H9 (cell line): ENCODE measurements around the gene CFAP77. TPM values are rescaled to one million over a fixed set of nuclear protein-coding genes. Genes with fewer than 3 reads are reported as not detected.
A peak's percentile ranks its signal among the peaks of the same experiment; 100 is the strongest.

Source experiments
- DNase-seq: peaks from one replicate; pipeline ENCODE4 v3.0.0-alpha.2; 2017
- H2AFZ ChIP-seq: one replicate; pipeline ENCODE4 v1.6.1; 2013; ENCODE audit warnings: mild to moderate bottlenecking, low read length, control low read depth, moderate library complexity
- H2AK5ac ChIP-seq: 2 replicates; pipeline ENCODE4 v1.6.1; 2013; ENCODE audit warnings: low read length, control low read depth, mixed read lengths; ENCODE audit not compliant: insufficient read length
- H2BK120ac ChIP-seq: one replicate; pipeline ENCODE4 v1.6.1; 2013; ENCODE audit warnings: low read depth, mild to moderate bottlenecking, low read length, control low read depth, inconsistent platforms; ENCODE audit not compliant: poor library complexity, severe bottlenecking
- H2BK12ac ChIP-seq: 2 replicates; pipeline ENCODE4 v1.6.1; 2013; ENCODE audit warnings: low read length, control low read depth, mixed read lengths, low read depth; ENCODE audit not compliant: insufficient read length
- H2BK15ac ChIP-seq: 2 replicates; pipeline ENCODE4 v1.6.1; 2013; ENCODE audit warnings: low read depth, low read length, control low read depth
- H2BK20ac ChIP-seq: one replicate; pipeline ENCODE4 v1.6.1; 2013; ENCODE audit warnings: low read depth, mild to moderate bottlenecking, low read length, control low read depth, inconsistent platforms; ENCODE audit not compliant: poor library complexity, severe bottlenecking
- H2BK5ac ChIP-seq: 2 replicates; pipeline ENCODE4 v1.6.1; 2013; ENCODE audit warnings: low read length, control low read depth, mixed read lengths; ENCODE audit not compliant: insufficient read length
- H3K14ac ChIP-seq: 2 replicates; pipeline ENCODE4 v1.6.1; 2013; ENCODE audit warnings: low read length, control low read depth; ENCODE audit not compliant: insufficient read depth
- H3K18ac ChIP-seq: 2 replicates; pipeline ENCODE4 v1.6.1; 2013; ENCODE audit warnings: low read depth, mild to moderate bottlenecking, mixed read lengths, low read length, control low read depth; ENCODE audit not compliant: insufficient read length
- H3K23ac ChIP-seq: 2 replicates; pipeline ENCODE4 v1.6.1; 2013; ENCODE audit warnings: low read length, control low read depth, mixed read lengths, low read depth; ENCODE audit not compliant: insufficient read length
- H3K23me2 ChIP-seq: 2 replicates; pipeline ENCODE4 v1.6.1; 2013; ENCODE audit warnings: low read depth, mild to moderate bottlenecking, mixed read lengths, low read length, control low read depth; ENCODE audit not compliant: insufficient read length, poor library complexity, severe bottlenecking
- H3K27ac ChIP-seq: 2 replicates; pipeline ENCODE4 v1.5.1; 2013; ENCODE audit warnings: low read length, control low read depth, mixed read lengths, low read depth; ENCODE audit not compliant: insufficient read length
- H3K27me3 ChIP-seq: 2 replicates; pipeline ENCODE4 v1.6.1; 2013; ENCODE audit warnings: low read length, control low read depth, inconsistent platforms; ENCODE audit not compliant: insufficient read depth
- H3K4ac ChIP-seq: 2 replicates; pipeline ENCODE4 v1.6.1; 2013; ENCODE audit warnings: low read depth, mild to moderate bottlenecking, control low read depth, inconsistent platforms, low read length, moderate library complexity
- H3K4me1 ChIP-seq: 2 replicates; pipeline ENCODE4 v1.6.1; 2013; ENCODE audit warnings: low read length, control low read depth, inconsistent platforms; ENCODE audit not compliant: insufficient read depth
- H3K4me2 ChIP-seq: 2 replicates; pipeline ENCODE4 v1.6.1; 2013; ENCODE audit warnings: low read length, control low read depth, mixed read lengths; ENCODE audit not compliant: insufficient read length, insufficient read depth
- H3K56ac ChIP-seq: 2 replicates; pipeline ENCODE4 v1.6.1; 2013; ENCODE audit warnings: low read depth, mild to moderate bottlenecking, mixed read lengths, low read length, control low read depth; ENCODE audit not compliant: insufficient read length
- H3K79me1 ChIP-seq: 2 replicates; pipeline ENCODE4 v1.6.1; 2013; ENCODE audit warnings: low read depth, mild to moderate bottlenecking, moderate library complexity, low read length, control low read depth, inconsistent platforms; ENCODE audit not compliant: insufficient read depth, poor library complexity, severe bottlenecking
- H3K79me2 ChIP-seq: 2 replicates; pipeline ENCODE4 v1.6.1; 2013; ENCODE audit warnings: low read length, control low read depth, inconsistent platforms; ENCODE audit not compliant: insufficient read depth
- H3K9ac ChIP-seq: 2 replicates; pipeline ENCODE4 v1.6.1; 2013; ENCODE audit warnings: low read length, control low read depth, mixed read lengths; ENCODE audit not compliant: insufficient read length; ENCODE audit errors: extremely low read depth
- H3K9me3 ChIP-seq: one replicate; pipeline ENCODE4 v1.6.1; 2013; ENCODE audit warnings: low read depth, low read length, inconsistent platforms; ENCODE audit not compliant: control insufficient read depth
- H3T11ph ChIP-seq: one replicate; pipeline ENCODE4 v1.6.1; 2013; ENCODE audit warnings: mild to moderate bottlenecking, low read length, control low read depth, inconsistent platforms
- H4K20me1 ChIP-seq: one replicate; pipeline ENCODE4 v1.6.1; 2013; ENCODE audit not compliant: control insufficient read depth, insufficient read length, insufficient read depth
- H4K5ac ChIP-seq: 2 replicates; pipeline ENCODE4 v1.6.1; 2013; ENCODE audit warnings: low read depth, mild to moderate bottlenecking, mixed read lengths, low read length, control low read depth; ENCODE audit not compliant: insufficient read length
- H4K8ac ChIP-seq: replicated peaks from 2 replicates; pipeline ENCODE4 v1.6.1; 2013; ENCODE audit warnings: low read length, control low read depth, mixed read lengths, low read depth; ENCODE audit not compliant: insufficient read length
- H4K91ac ChIP-seq: 2 replicates; pipeline ENCODE4 v1.6.1; 2013; ENCODE audit warnings: low read depth, mild to moderate bottlenecking, moderate library complexity, mixed read lengths, low read length, control low read depth; ENCODE audit not compliant: insufficient read length
- H3K27ac Mint-ChIP-seq, 3 experiments: 2 replicates in 2 of 3; 3 replicates in 1 of 3; pipeline ENCODE4 v1.8.0; 2020 to 2021; ENCODE audit warnings: mixed read lengths in 3 of 3, mild to moderate bottlenecking in 1 of 3, moderate library complexity in 1 of 3
- H3K27me3 Mint-ChIP-seq: 2 replicates; pipeline ENCODE4 v1.8.0; 2021; ENCODE audit warnings: low read depth, mild to moderate bottlenecking, moderate library complexity, mixed read lengths
- H3K36me3 Mint-ChIP-seq, 3 experiments: 2 replicates in 2 of 3; 3 replicates in 1 of 3; pipeline ENCODE4 v1.8.0; 2020 to 2021; ENCODE audit warnings: low read depth in 3 of 3, mixed read lengths in 3 of 3; ENCODE audit not compliant: insufficient read depth in 1 of 3
- H3K4me1 Mint-ChIP-seq, 2 experiments: 2 replicates each; pipeline ENCODE4 v1.8.0; 2020; ENCODE audit warnings: mixed read lengths in 2 of 2
- H3K4me3 Mint-ChIP-seq, 2 experiments: 2 replicates in 1 of 2; 3 replicates in 1 of 2; pipeline ENCODE4 v1.8.0; 2020 to 2021; ENCODE audit warnings: mild to moderate bottlenecking in 2 of 2, mixed read lengths in 2 of 2, moderate library complexity in 1 of 2
- H3K9me3 Mint-ChIP-seq, 2 experiments: 2 replicates in 1 of 2; 3 replicates in 1 of 2; pipeline ENCODE4 v1.8.0; 2020; ENCODE audit warnings: mild to moderate bottlenecking in 2 of 2, mixed read lengths in 2 of 2, moderate library complexity in 1 of 2
- WGBS: extraction: QIAGEN DNeasy Blood & Tissue Kit; methylation state at CpG from one replicate; pipeline ENCODE4 v1.1.7; 2013; ENCODE audit warnings: missing lambda C conversion rate, low lambda C conversion rate, mixed read lengths; ENCODE audit not compliant: insufficient read length; ENCODE audit errors: extremely low coverage; 5-methylcytosine and 5-hydroxymethylcytosine counted together
- total RNA-seq: library from RNA; stranded (reverse); gene quantifications from 2 replicates; pipeline ENCODE4 v1.2.1, GENCODE V29; 2021
- TF ChIP-seq, protein P1 (sequence below): fragments of 200-600 bp; sonication (generic); conservative IDR thresholded peaks from 3 replicates; pipeline ENCODE4 v1.8.0; 2021; ENCODE audit warnings: antibody characterized with exemption, mild to moderate bottlenecking

The CFAP77 gene
- total RNA-seq, 1 experiment from 2014 or later: 0.72 TPM

DNA sequence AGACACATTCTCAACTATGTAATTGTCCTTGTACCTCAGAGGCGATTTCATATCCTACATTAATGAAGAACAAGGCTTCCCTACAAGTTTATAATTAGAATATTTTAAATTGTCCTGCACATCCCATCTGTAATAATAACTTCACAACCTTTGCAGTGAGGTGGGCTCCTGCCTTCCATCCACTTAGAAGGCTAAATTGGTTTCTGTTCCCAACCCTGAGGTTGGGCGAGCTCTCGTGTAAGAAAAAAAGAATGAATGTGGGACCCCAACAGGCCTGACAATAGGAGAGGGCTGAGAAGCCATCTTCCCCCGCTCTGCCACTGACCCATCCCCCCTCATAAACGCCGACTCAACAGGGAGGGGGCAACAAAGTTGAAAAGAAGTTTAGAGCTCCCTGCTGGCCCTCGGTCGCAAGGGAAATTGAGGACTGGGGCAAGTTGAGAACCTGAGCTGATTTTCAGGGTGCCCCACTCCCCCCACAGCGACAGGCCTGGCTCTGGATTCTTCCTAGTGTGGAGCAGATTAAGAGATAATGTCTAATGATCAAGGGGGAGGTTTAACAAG, 181.8 kb downstream of the CFAP77 start:
- Histone ChIP-seq H3K79me1 (no peaks in the 10 kb centered on the region), H4K20me1 (no peaks in the 10 kb centered on the region), H3K4me2 (peak overlapping the region; percentile 52), H2BK120ac (no peak overlapping the region), H2BK12ac (no peak overlapping the region), H3K27me3 (peaks cover 53% of the 10 kb centered on the region), H3K18ac (no peak overlapping the region), H4K91ac (no peak overlapping the region), H3T11ph (no peak overlapping the region), H3K27ac (no peak overlapping the region), H3K9ac (no peak overlapping the region), H3K9me3 (no peaks in the 10 kb centered on the region), H3K79me2 (no peaks in the 10 kb centered on the region), H2BK5ac (no peak overlapping the region), H3K56ac (no peak overlapping the region), H4K8ac (no peak overlapping the region), H3K23me2 (peaks cover 23% of the 10 kb centered on the region), H2AK5ac (no peak overlapping the region), H3K4ac (no peak overlapping the region), H3K4me1 (peaks cover 7% of the 10 kb centered on the region; the same call in 1 of the 2 replicates), H3K23ac (no peak overlapping the region), H4K5ac (no peak overlapping the region), H2BK20ac (no peak overlapping the region), H3K14ac (no peak overlapping the region), H2AFZ (no peak overlapping the region), H2BK15ac (no peak overlapping the region)
- Mint-ChIP-seq H3K4me1 (peaks cover 28 to 57% of the 10 kb centered on the region in 2 experiments), H3K36me3 (peaks cover 6 to 31% (median 8%) of the 10 kb centered on the region in 3 experiments; a peak in 5 of 7 replicates), H3K4me3 (peak overlapping the region; percentile 57 to 79), H3K27ac (peak overlapping the region in 1 of 3 experiments; percentile 90; a peak in 3 of 7 replicates), H3K27me3 (peaks cover 65% of the 10 kb centered on the region), H3K9me3 (peaks cover 3% of the 10 kb centered on the region in 2 experiments; a peak in 2 of 5 replicates)
- DNase-seq: no peak
- TF ChIP-seq, protein P1, sequence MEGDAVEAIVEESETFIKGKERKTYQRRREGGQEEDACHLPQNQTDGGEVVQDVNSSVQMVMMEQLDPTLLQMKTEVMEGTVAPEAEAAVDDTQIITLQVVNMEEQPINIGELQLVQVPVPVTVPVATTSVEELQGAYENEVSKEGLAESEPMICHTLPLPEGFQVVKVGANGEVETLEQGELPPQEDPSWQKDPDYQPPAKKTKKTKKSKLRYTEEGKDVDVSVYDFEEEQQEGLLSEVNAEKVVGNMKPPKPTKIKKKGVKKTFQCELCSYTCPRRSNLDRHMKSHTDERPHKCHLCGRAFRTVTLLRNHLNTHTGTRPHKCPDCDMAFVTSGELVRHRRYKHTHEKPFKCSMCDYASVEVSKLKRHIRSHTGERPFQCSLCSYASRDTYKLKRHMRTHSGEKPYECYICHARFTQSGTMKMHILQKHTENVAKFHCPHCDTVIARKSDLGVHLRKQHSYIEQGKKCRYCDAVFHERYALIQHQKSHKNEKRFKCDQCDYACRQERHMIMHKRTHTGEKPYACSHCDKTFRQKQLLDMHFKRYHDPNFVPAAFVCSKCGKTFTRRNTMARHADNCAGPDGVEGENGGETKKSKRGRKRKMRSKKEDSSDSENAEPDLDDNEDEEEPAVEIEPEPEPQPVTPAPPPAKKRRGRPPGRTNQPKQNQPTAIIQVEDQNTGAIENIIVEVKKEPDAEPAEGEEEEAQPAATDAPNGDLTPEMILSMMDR: no peak
- WGBS: no CpG with 5 or more reads among the region's 9 CpGs
